ENCODE results near the gene CDX1.

- TF ChIP-seq POLR2AphosphoS5 (IDR thresholded peaks at IDR 0.05; ENCODE audit: borderline replicate concordance, low read depth, low read length) (no peak), EZH2 (IDR thresholded peaks at IDR 0.05) (no peak)
Observed at GRCh38 chr5:150203832-150204589, 37.4 kb downstream of the CDX1 start.

Measured in SK-N-MC (cell line).